OCI-LY3 (cell line): ENCODE results near the gene ANKRD2.

Experiments
- H2AFZ ChIP-seq: fragments of 200-600, 300-600 bp; shearing (Covaris generic); 2 replicates; pipeline ENCODE4 v1.6.0; 2014; ENCODE audit warnings: antibody characterized with exemption, low read depth, low read length
- H3K27ac ChIP-seq: fragments of 200-600, 300-600 bp; sonication (generic); 2 replicates; pipeline ENCODE4 v1.5.1; 2014; ENCODE audit warnings: mild to moderate bottlenecking, low read length, moderate library complexity, mixed read lengths
- H3K27me3 ChIP-seq: fragments of 200-600, 300-600 bp; sonication (generic); 2 replicates; pipeline ENCODE4 v1.6.1; 2014; ENCODE audit warnings: low read depth, low read length, mixed read lengths
- H3K36me3 ChIP-seq: fragments of 200-600, 300-600 bp; sonication (generic); replicated peaks from 2 replicates; pipeline ENCODE3; 2014; ENCODE audit warnings: low read depth, low read length, mixed read lengths
- H3K4me1 ChIP-seq: fragments of 300-600, 200-600 bp; sonication (generic); 2 replicates; pipeline ENCODE4 v1.6.1; 2014; ENCODE audit warnings: low read length, mixed read lengths
- H3K4me2 ChIP-seq: fragments of 200-600, 300-600 bp; sonication (generic); 2 replicates; pipeline ENCODE4 v1.6.1; 2014; ENCODE audit warnings: low read length, mixed read lengths
- H3K4me3 ChIP-seq: fragments of 300-600, 200-600 bp; sonication (generic); 2 replicates; pipeline ENCODE4 v1.5.1; 2014; ENCODE audit warnings: antibody characterized with exemption, mild to moderate bottlenecking, low read length, moderate library complexity
- H3K79me2 ChIP-seq: fragments of 300-600, 200-600 bp; shearing (Covaris generic); 2 replicates; pipeline ENCODE4 v1.6.1; 2014; ENCODE audit warnings: mild to moderate bottlenecking, low read length, mixed read lengths
- H3K9ac ChIP-seq: fragments of 300-600, 200-600 bp; shearing (Covaris generic); 2 replicates; pipeline ENCODE4 v1.6.0; 2014; ENCODE audit warnings: mild to moderate bottlenecking, low read length, moderate library complexity
- H3K9me3 ChIP-seq: fragments of 200-600, 300-600 bp; shearing (Covaris generic); 2 replicates; pipeline ENCODE4 v1.6.1; 2014; ENCODE audit warnings: low read length, mixed read lengths; ENCODE audit not compliant: insufficient read depth
- H4K20me1 ChIP-seq: fragments of 200-600, 300-600 bp; sonication (generic); 2 replicates; pipeline ENCODE4 v1.6.1; 2016; ENCODE audit warnings: low read length, mixed read lengths; ENCODE audit not compliant: insufficient read depth
- EZH2phosphoT487 ChIP-seq: fragments of 200-600 bp; shearing (Covaris generic); IDR thresholded peaks from 2 replicates; pipeline ENCODE4 v1.6.1; 2018; ENCODE audit warnings: antibody characterized with exemption, mixed run types, low read depth
- TF ChIP-seq, protein P1 (sequence below): fragments of 200-600, 300-600 bp; sonication (generic); IDR thresholded peaks from 2 replicates; pipeline ENCODE4 v1.5.1; 2014; ENCODE audit warnings: antibody characterized with exemption, low read length, low read depth

ANKRD2 gene

DNA sequence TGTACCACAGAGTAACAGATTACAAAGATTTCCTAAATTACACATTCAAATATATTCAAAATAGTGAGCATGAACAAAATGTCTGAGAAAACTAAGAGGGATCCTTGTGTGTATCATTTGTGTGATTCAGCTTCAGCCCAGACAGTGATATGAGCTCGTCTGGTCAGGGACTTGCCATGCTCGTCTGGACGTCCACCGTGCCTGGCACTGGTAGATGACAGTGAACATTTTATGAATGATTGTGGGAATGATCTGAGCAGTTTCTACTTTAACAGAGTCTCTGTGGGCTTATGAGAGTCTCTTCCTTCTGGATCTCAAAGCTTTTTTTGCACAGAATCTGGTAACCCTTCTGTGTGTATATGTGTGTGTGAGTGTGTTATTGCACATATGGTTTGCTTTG, 34.2 kb upstream of the ANKRD2 start:
- H3K79me2 ChIP-seq: no peaks in the 10 kb centered on the region
- no peak overlapping the region for H2AFZ ChIP-seq
- no peaks in the 10 kb centered on the region for H3K9me3 ChIP-seq
- peaks cover 4% of the 10 kb centered on the region; the same call in 1 of the 2 replicates for H3K4me1 ChIP-seq
- no peak overlapping the region for H3K9ac ChIP-seq
- no peak overlapping the region for H3K4me2 ChIP-seq
- H4K20me1 ChIP-seq: no peaks in the 10 kb centered on the region
- H3K36me3 ChIP-seq: no peaks in the 10 kb centered on the region
- no peak overlapping the region for H3K4me3 ChIP-seq
- no peaks in the 10 kb centered on the region for H3K27me3 ChIP-seq
- no peak for TF ChIP-seq EZH2phosphoT487
- TF ChIP-seq, protein P1, sequence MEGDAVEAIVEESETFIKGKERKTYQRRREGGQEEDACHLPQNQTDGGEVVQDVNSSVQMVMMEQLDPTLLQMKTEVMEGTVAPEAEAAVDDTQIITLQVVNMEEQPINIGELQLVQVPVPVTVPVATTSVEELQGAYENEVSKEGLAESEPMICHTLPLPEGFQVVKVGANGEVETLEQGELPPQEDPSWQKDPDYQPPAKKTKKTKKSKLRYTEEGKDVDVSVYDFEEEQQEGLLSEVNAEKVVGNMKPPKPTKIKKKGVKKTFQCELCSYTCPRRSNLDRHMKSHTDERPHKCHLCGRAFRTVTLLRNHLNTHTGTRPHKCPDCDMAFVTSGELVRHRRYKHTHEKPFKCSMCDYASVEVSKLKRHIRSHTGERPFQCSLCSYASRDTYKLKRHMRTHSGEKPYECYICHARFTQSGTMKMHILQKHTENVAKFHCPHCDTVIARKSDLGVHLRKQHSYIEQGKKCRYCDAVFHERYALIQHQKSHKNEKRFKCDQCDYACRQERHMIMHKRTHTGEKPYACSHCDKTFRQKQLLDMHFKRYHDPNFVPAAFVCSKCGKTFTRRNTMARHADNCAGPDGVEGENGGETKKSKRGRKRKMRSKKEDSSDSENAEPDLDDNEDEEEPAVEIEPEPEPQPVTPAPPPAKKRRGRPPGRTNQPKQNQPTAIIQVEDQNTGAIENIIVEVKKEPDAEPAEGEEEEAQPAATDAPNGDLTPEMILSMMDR: no peak
- no peak overlapping the region for H3K27ac ChIP-seq

DNA sequence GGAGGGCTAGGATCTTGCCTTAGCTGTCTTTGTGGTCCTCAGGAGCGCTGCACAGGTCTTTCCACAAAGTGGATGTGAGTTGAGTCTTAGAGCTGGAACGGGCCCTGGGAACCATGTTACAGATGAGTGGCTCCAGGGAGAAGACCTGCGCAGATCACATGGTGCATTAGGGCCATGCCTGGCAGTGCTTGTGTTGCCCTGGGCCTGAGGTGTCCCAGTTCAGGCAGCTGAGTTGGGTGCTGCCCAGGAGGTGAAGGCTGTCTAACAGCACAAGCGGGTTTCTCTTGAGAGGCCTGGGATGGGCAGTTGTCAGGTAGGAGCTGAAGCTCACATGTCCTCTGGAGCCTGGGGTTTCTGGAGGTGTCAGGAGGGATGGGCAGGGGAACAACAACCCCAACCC, 33.7 kb upstream of the ANKRD2 start:
- Histone ChIP-seq H3K36me3 (no peaks in the 10 kb centered on the region), H4K20me1 (no peaks in the 10 kb centered on the region), H3K79me2 (no peaks in the 10 kb centered on the region), H3K9ac (no peak overlapping the region), H2AFZ (no peak overlapping the region), H3K27me3 (no peaks in the 10 kb centered on the region), H3K4me1 (peaks cover 4% of the 10 kb centered on the region; the same call in 1 of the 2 replicates), H3K4me2 (no peak overlapping the region), H3K27ac (no peak overlapping the region), H3K4me3 (no peak overlapping the region), H3K9me3 (no peaks in the 10 kb centered on the region)
- TF ChIP-seq, protein P1: no peak
- TF ChIP-seq EZH2phosphoT487: no peak

DNA sequence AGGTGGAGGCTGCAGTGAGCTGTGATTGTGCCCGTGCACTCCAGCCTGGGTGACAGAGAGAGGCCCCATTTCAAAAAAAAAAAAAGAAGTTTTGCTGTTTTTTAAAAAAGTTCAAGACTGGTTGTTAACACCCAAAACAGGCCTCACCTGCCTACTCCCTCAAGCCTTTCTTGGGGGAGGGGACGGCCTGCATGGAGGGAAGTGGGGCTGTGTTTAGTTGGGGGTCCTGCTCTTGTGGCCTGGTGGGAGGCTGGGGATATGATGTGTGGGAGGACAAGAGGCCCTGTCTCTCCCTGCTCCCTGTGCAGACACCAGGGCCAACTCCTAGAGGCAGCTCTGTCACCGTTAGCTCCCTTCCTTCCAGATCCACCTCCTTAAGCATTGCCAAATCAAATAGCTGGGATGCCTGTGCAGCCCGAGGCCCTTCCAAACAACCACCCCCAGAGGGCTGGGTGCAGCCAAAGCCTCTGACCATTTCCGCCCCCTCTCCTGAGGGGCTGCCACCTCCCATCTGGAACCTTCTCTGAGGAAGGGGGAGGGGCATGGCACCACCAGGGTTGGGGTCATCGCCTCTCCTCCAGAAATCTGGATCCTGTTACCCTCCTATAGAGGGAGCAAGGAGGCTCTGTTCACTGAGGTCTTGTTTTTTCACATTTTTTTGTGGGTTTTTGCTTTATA, 32.9 kb upstream of the ANKRD2 start:
- no peak overlapping the region for H2AFZ ChIP-seq
- H3K36me3 ChIP-seq: no peaks in the 10 kb centered on the region
- H3K4me1 ChIP-seq: peaks cover 4% of the 10 kb centered on the region; the same call in 1 of the 2 replicates
- TF ChIP-seq, protein P1: no peak
- no peak for TF ChIP-seq EZH2phosphoT487
- no peak overlapping the region for H3K27ac ChIP-seq
- no peaks in the 10 kb centered on the region for H3K9me3 ChIP-seq
- H3K4me2 ChIP-seq: no peak overlapping the region
- H3K4me3 ChIP-seq: no peak overlapping the region
- no peaks in the 10 kb centered on the region for H3K79me2 ChIP-seq
- no peaks in the 10 kb centered on the region for H3K27me3 ChIP-seq
- no peaks in the 10 kb centered on the region for H4K20me1 ChIP-seq
- no peak overlapping the region for H3K9ac ChIP-seq

DNA sequence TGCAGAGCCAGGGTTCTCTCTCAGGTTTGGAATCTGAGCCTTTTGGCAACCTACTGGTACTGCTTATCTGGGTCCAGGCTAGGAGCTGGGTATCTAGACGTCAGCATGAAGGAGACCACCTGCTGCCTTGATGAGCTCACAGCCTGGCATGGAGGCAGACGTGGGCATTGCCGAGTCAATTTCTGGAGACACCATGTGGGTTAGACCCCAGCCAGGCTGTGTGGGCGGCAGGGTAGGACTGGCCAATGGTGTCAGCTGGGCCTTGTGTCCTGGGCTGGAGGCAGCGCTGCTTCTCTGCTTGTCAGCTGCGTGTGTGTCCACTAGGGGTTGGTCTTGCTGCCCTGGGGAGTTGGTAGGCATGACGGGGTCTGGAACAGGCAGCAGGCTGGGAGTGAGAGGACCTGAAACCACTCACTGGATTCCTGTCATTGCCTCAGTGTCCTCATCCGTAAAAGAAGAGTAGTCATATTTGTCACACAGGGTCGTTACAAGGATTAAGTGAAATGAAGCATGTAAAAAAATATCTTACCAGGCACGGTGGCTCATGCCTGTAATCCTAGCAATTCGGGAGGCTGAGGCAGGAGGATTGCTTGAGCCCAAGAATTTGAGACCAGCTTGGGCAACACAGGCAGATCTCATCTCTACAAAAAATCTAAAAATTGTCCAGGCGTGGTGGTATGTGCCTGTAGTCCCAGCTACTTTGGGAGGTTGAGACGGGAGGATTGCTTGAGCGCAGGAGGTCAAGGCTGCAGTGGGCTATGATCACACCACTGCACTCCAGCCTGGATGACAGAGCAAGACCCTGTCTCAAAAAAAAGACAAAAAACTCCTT, 31.7 kb upstream of the ANKRD2 start:
- Histone ChIP-seq H3K36me3 (no peaks in the 10 kb centered on the region), H3K27ac (no peak overlapping the region), H3K27me3 (no peaks in the 10 kb centered on the region), H3K9me3 (no peaks in the 10 kb centered on the region), H3K4me1 (peaks cover 4% of the 10 kb centered on the region; the same call in 1 of the 2 replicates), H3K4me3 (no peak overlapping the region), H2AFZ (no peak overlapping the region), H3K4me2 (no peak overlapping the region), H3K9ac (no peak overlapping the region), H3K79me2 (no peaks in the 10 kb centered on the region), H4K20me1 (no peaks in the 10 kb centered on the region)
- TF ChIP-seq, protein P1: no peak
- no peak for TF ChIP-seq EZH2phosphoT487
